K562 (cell line): ENCODE results near the gene PDLIM4. TPM values are rescaled to one million over a fixed set of nuclear protein-coding genes. Genes with fewer than 3 reads are reported as not detected.

Experiments
- ATAC-seq: fragments of 200-7000 bp; cut with Tn5 transposase; 3 replicates; pipeline ENCODE4 v1.9.1; 2020; ENCODE audit warnings: moderate library complexity
- BruUV-seq: library from RNA; stranded (reverse); fragments of 400-500 nt; replicated peaks from 2 replicates; lab custom pipeline; 2021; lab: Mats Ljungman, UMichigan
- CTCF ChIA-PET: fragments of 300-600 bp; formaldehyde crosslinking; extraction: SDS; loops from one replicate; lab custom pipeline; 2021; ENCODE audit warnings: low intra/inter-chr PET ratio; lab: Yijun Ruan, JAX
- POLR2A ChIA-PET: fragments of 300-600, 350-650 bp; sonication (Branson Sonifier 250); formaldehyde crosslinking; extraction: SDS; loops from one replicate; lab custom pipeline; 2021; ENCODE audit warnings: antibody characterized with exemption, inconsistent platforms; lab: Yijun Ruan, JAX
- DNase-seq, 4 experiments: peaks; one replicate each; pipeline versions ENCODE4 v3.0.0 to v3.0.0-alpha.2; 2011 to 2018; ENCODE audit warnings: low spot score in 3 of 4, mixed read lengths in 3 of 4; ENCODE audit errors: extremely low read depth in 1 of 4
- FAIRE-seq: peaks from 2 replicates; lab custom pipeline; 2011; peaks lifted over from hg19 to GRCh38; lab: Jason Lieb, UNC
- H2AFZ ChIP-seq: 2 replicates; pipeline ENCODE4 v1.6.0; 2011; ENCODE audit warnings: low read depth, low read length, control low read depth, inconsistent platforms
- H3K27ac ChIP-seq: fragments of 200-600 bp; 3 replicates; pipeline ENCODE4 v1.8.0; 2011; ENCODE audit warnings: low read depth, mild to moderate bottlenecking, control low read depth, inconsistent platforms, low read length, moderate library complexity, mixed read lengths; ENCODE audit errors: extremely low read depth
- H3K27me3 ChIP-seq, 2 experiments: fragments of 300-600 bp in 1 of 2; 2 replicates in 1 of 2; 3 replicates in 1 of 2; pipeline versions ENCODE4 v1.6.0 to v1.8.0; 2011; ENCODE audit warnings: inconsistent platforms in 2 of 2, low read length in 2 of 2, mild to moderate bottlenecking in 1 of 2, mixed read lengths in 1 of 2, moderate library complexity in 1 of 2; ENCODE audit not compliant: control insufficient read depth in 2 of 2, insufficient read depth in 2 of 2
- H3K36me3 ChIP-seq: fragments of 300-600 bp; 3 replicates; pipeline ENCODE4 v1.8.0; 2011; ENCODE audit warnings: mild to moderate bottlenecking, low read length, inconsistent platforms; ENCODE audit not compliant: control insufficient read depth, insufficient read depth
- H3K4me1 ChIP-seq, 2 experiments: fragments of 200-600 bp in 1 of 2; replicated peaks in 1 of 2; 2 replicates in 1 of 2; 3 replicates in 1 of 2; pipeline versions ENCODE4 v1.5.1 to v1.8.0; 2011; ENCODE audit warnings: inconsistent platforms in 2 of 2, low read length in 2 of 2, mild to moderate bottlenecking in 1 of 2, mixed read lengths in 1 of 2, moderate library complexity in 1 of 2; ENCODE audit not compliant: control insufficient read depth in 2 of 2, insufficient read depth in 2 of 2
- H3K4me2 ChIP-seq: 2 replicates; pipeline ENCODE4 v1.6.1; 2011; ENCODE audit warnings: low read length, control low read depth, inconsistent platforms, mixed read lengths; ENCODE audit not compliant: insufficient read depth
- H3K4me3 ChIP-seq: fragments of 200-600 bp; sonication (generic), shearing (Covaris generic); 2 replicates; pipeline ENCODE4 v1.5.1; 2016; ENCODE audit warnings: control low read depth, inconsistent platforms
- H3K79me2 ChIP-seq: fragments of 200-600 bp; 3 replicates; pipeline ENCODE4 v1.8.0; 2011; ENCODE audit warnings: low read length, inconsistent platforms; ENCODE audit not compliant: control insufficient read depth, insufficient read depth
- H3K9ac ChIP-seq, 2 experiments: 2 replicates each; pipeline versions ENCODE4 v1.6.0 to v1.6.1; 2011; ENCODE audit warnings: low read depth in 2 of 2, low read length in 2 of 2, control low read depth in 1 of 2, inconsistent platforms in 1 of 2, mild to moderate bottlenecking in 1 of 2, mixed read lengths in 1 of 2; ENCODE audit not compliant: insufficient read depth in 1 of 2
- H3K9me1 ChIP-seq: one replicate; pipeline ENCODE4 v1.6.0; 2011; ENCODE audit warnings: inconsistent platforms, mild to moderate bottlenecking, low read length, moderate library complexity; ENCODE audit not compliant: control insufficient read depth, insufficient read depth
- H3K9me3 ChIP-seq: replicated peaks from 2 replicates; pipeline ENCODE4 v1.5.1; 2011; ENCODE audit warnings: low read depth, low read length, inconsistent platforms; ENCODE audit not compliant: control insufficient read depth, insufficient read depth
- H4K20me1 ChIP-seq: replicated peaks from 2 replicates; pipeline ENCODE4 v1.6.1; 2011; ENCODE audit warnings: low read length, inconsistent platforms, mixed read lengths; ENCODE audit not compliant: control insufficient read depth, insufficient read depth
- ARHGAP35 ChIP-seq: fragments of 450-650 bp; IDR thresholded peaks from 2 replicates; pipeline ENCODE4 v1.6.1; 2018; ENCODE audit not compliant: partially characterized antibody
- BCOR ChIP-seq: fragments of 450-650 bp; IDR thresholded peaks from 2 replicates; pipeline ENCODE4 v1.6.1; 2016
- CREB3 ChIP-seq: fragments of 450-650 bp; conservative IDR thresholded peaks from 2 replicates; pipeline ENCODE4 v1.6.1; 2016; ENCODE audit warnings: missing genetic modification characterization, low read depth, mild to moderate bottlenecking, missing compliant biosample characterization, moderate library complexity
- CREBBP ChIP-seq: IDR thresholded peaks from one replicate; pipeline ENCODE4 v1.6.1; 2012; ENCODE audit warnings: low read depth, mild to moderate bottlenecking, control low read depth, inconsistent platforms, low read length
- HNRNPK ChIP-seq: fragments of 200-400 bp; formaldehyde crosslinking; IDR thresholded peaks from one replicate; pipeline ENCODE4 v1.6.1; 2018; ENCODE audit warnings: mild to moderate bottlenecking, low read depth, low read length; ENCODE audit not compliant: poor library complexity, severe bottlenecking
- IFI16 ChIP-seq: fragments of 250-450 bp; sonication (Bioruptor Pico); IDR thresholded peaks from 2 replicates; pipeline ENCODE4 v2.1.2; 2022; ENCODE audit warnings: mild to moderate bottlenecking, inconsistent platforms
- JUN ChIP-seq, 2 experiments: sonication (generic) in 1 of 2; formaldehyde crosslinking in 1 of 2; IDR thresholded peaks; 2 replicates each; pipeline versions ENCODE4 v1.6.1 to v1.8.0; 2012 to 2022; ENCODE audit warnings: borderline replicate concordance in 2 of 2, mild to moderate bottlenecking in 2 of 2, improper control_type of control experiment in 1 of 2, low read depth in 1 of 2, low read length in 1 of 2, missing genetic modification reagents in 1 of 2
- KLF6 ChIP-seq: fragments of 250-450 bp; sonication (Bioruptor Pico); IDR thresholded peaks from 2 replicates; pipeline ENCODE4 v1.4.0; 2020; ENCODE audit warnings: mild to moderate bottlenecking, moderate library complexity, borderline replicate concordance
- MEF2A ChIP-seq: IDR thresholded peaks from 2 replicates; pipeline ENCODE4 v1.6.1; 2011; ENCODE audit warnings: low read depth, mild to moderate bottlenecking, low read length, moderate library complexity; ENCODE audit not compliant: control insufficient read depth
- MYC ChIP-seq, 2 experiments: fragments of 250-450 bp in 1 of 2; sonication (Bioruptor Pico) in 1 of 2; IDR thresholded peaks; 2 replicates each; pipeline versions ENCODE4 v1.5.1 to v1.6.1; 2012 to 2021; ENCODE audit warnings: low read depth in 2 of 2, borderline replicate concordance in 1 of 2, improper control_type of control experiment in 1 of 2, low read length in 1 of 2, mild to moderate bottlenecking in 1 of 2, moderate library complexity in 1 of 2
- NEUROD1 ChIP-seq: fragments of 150-350 bp; IDR thresholded peaks from 2 replicates; pipeline ENCODE4 v1.6.1; 2014; ENCODE audit warnings: borderline replicate concordance, low read length, low read depth; ENCODE audit not compliant: partially characterized antibody
- NUFIP1 ChIP-seq: fragments of 450-650 bp; IDR thresholded peaks from 2 replicates; pipeline ENCODE4 v1.6.1; 2018; ENCODE audit not compliant: partially characterized antibody
- OTX1 ChIP-seq: fragments of 450-650 bp; formaldehyde crosslinking; IDR thresholded peaks from 2 replicates; pipeline ENCODE4 v1.4.0; 2022; ENCODE audit warnings: mild to moderate bottlenecking
- PHB2 ChIP-seq: fragments of 450-650 bp; IDR thresholded peaks from 2 replicates; pipeline ENCODE4 v1.6.1; 2017; ENCODE audit warnings: low read depth
- PHF20 ChIP-seq: fragments of 450-650 bp; IDR thresholded peaks from 2 replicates; pipeline ENCODE4 v1.6.1; 2018; ENCODE audit not compliant: partially characterized antibody
- TBL1XR1 ChIP-seq, 2 experiments: IDR thresholded peaks; 2 replicates each; pipeline ENCODE4 v1.6.1; 2012; ENCODE audit warnings: improper control_type of control experiment in 2 of 2, low read length in 2 of 2, mild to moderate bottlenecking in 1 of 2
- WGBS: fragments of 100-300 bp; shearing (Covaris generic); methylation state at CpG from one replicate; pipeline ENCODE4 v1.1.6; 2016; ENCODE audit warnings: low coverage, mixed read lengths; ENCODE audit not compliant: insufficient coverage; ENCODE audit errors: missing lambda C conversion rate; 5-methylcytosine and 5-hydroxymethylcytosine counted together
- in situ Hi-C: fragments of 300-500 bp; cut with MboI; formaldehyde crosslinking; loops from 4 replicates; pipeline ENCODE4 v1.15.0; 2018; ENCODE audit warnings: inconsistent platforms, mixed read lengths
- intact Hi-C: fragments of 100-400 bp; cut with micrococcal nuclease; formaldehyde crosslinking; loops from 2 replicates; pipeline ENCODE4 v1.14.2; 2022
- polyA plus RNA-seq, 8 experiments: library from polyadenylated mRNA; depleted of rRNA in 4 of 8; stranded (reverse) in 5 of 8; unstranded in 3 of 8; fragments of >200 nt; fragmentation: Nextera tagmentation in 2 of 8; fragmentation: Illumina TruSeq in 1 of 8; extraction: Ambion mirVana in 2 of 8; extraction: Trizol in 1 of 8; gene quantifications; 2 replicates each; pipeline versions ENCODE4 v1.2.1 to v1.2.3, GENCODE V29; 2011 to 2014; ENCODE audit warnings: inconsistent platforms in 1 of 8, missing spikeins in 1 of 8
- total RNA-seq, 7 experiments: library from RNA; depleted of rRNA in 6 of 7; stranded (reverse); fragments of >200 nt in 6 of 7; fragmentation: Illumina TruSeq in 2 of 7; extraction: Trizol in 2 of 7; gene quantifications; 2 replicates each; pipeline versions ENCODE4 v1.2.1 to v1.2.3, GENCODE V29; 2011 to 2021; ENCODE audit warnings: low replicate concordance in 1 of 7

PDLIM4 gene
- total and polyA plus RNA-seq, 9 of the 15 experiments (the other 6 are each of a cell fraction or from before 2014, with no cell fraction given): 0.28 to 32.8 (median 13.1) TPM

GRCh38 chr5:132211787-132212186, 45.7 kb upstream of the PDLIM4 start:
- Histone ChIP-seq H3K9me1 (no peaks in the 10 kb centered on the region), H4K20me1 (no peaks in the 10 kb centered on the region), H3K36me3 (peaks cover 32% of the 10 kb centered on the region; the same call in 2 of the 3 replicates), H3K27me3 (no peaks in the 10 kb centered on the region), H3K9ac (no peak overlapping the region), H3K79me2 (no peaks in the 10 kb centered on the region), H3K4me1 (peaks cover 0 to 7% of the 10 kb centered on the region in 2 experiments; a peak in 1 of 5 replicates), H3K4me3 (no peak overlapping the region), H3K4me2 (no peak overlapping the region), H2AFZ (no peak overlapping the region), H3K27ac (no peak overlapping the region), H3K9me3 (no peaks in the 10 kb centered on the region)
- no TSS peak for BruUV-seq
- DNase-seq (no peak), ATAC-seq (no peak), FAIRE-seq (no peak)
- 13% methylated on average over 1 of the region's 1 CpG for WGBS
- in situ Hi-C loops: no loop called here
- ChIA-PET CTCF (no interaction called here), POLR2A (interaction anchor here (2.3 to 2.4 kb wide), 2 partner anchors 13 to 16 kb away, joined by 10 to 11 read pairs; partner anchors contain the start of gene P4HA2)
- TF ChIP-seq CREBBP: no peak
- no peak for TF ChIP-seq KLF6 (CRISPR knock-in tag)
- no peak for TF ChIP-seq JUN (IDR thresholded peaks at IDR 0.05; ENCODE audit: borderline replicate concordance, low read depth, low read length)
- no peak for TF ChIP-seq JUN (CRISPR knock-in tag; IDR thresholded peaks at IDR 0.05; ENCODE audit: borderline replicate concordance)
- no peak for TF ChIP-seq MEF2A
- no peak for TF ChIP-seq NEUROD1
- TF ChIP-seq CREB3 (tag): no peak
- TF ChIP-seq PHB2: no peak
- no peak for TF ChIP-seq MYC (IDR thresholded peaks at IDR 0.05; ENCODE audit: low read depth, low read length)
- no peak for TF ChIP-seq MYC (CRISPR knock-in tag; IDR thresholded peaks at IDR 0.05; ENCODE audit: borderline replicate concordance, low read depth)
- TF ChIP-seq OTX1 (CRISPR knock-in tag): no peak
- TF ChIP-seq HNRNPK: no peak
- TF ChIP-seq TBL1XR1 (IDR thresholded peaks at IDR 0.05; ENCODE audit: low read length in 2 of 2): no peak
- no peak for TF ChIP-seq ARHGAP35
- TF ChIP-seq IFI16: no peak
- no peak for TF ChIP-seq BCOR
- TF ChIP-seq PHF20: no peak
- TF ChIP-seq NUFIP1: no peak
- intact Hi-C loops: no loop called here
